Stimulated activated CD4-positive, alpha-beta T cell treated with anti-CD3 and anti-CD28 coated beads, Interleukin-1b, Interleukin-23, amount 100 ng/mL, for 24 hours (primary cell): Measurements from ENCODE around the gene LITAF.
"Not testable (repeated sequence)": the region's sequence is repeated elsewhere in the genome, so short reads cannot be mapped to it uniquely, and the experiment has no call there.

ENCODE experiments used
- DNase-seq, 4 experiments: peaks; one replicate each; pipeline ENCODE4 v3.0.0-alpha.2; 2020; ENCODE audit warnings: low read depth in 4 of 4, low spot score in 1 of 4

LITAF gene

DNA sequence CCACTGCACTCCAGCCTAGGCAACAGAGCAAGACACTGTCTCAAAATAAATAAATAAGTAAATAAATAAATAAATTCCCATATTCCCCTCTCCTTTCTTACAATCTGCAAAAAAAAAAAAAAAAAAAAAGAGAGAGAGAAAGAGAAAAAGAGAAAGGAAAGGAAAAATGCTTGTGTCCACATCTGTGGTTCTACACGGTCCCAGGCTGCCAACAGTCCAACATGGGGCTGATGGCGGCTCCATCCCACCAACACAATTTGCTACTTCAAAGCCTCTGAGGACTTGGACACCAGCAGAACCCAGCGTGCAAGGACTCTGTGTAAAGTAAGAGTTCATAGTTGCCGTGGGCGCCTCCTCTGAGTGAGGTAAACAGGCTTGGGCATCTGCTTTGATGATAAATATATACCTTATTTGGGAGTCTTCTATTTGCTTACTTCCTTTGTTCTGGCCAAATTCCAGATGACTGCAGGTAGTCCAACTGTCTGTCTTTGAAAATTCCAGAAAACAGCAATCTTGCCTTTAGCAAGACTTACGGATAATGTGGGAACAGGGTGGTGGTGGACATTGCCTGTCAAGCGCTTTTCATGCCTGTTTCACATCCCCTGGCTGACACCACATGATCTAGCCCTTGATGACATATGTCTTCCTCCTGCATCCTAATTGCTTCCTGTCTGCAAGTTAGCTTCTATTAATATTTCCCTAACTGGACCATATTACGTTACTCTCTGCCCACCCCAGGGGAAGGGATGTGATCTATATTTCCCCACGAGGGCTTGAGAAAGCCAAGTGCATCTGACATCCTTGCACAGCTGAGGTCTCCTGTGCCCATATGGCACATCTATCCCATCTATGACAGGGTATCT, 10.1 kb downstream of the LITAF start:
- DNase-seq: no peak

DNA sequence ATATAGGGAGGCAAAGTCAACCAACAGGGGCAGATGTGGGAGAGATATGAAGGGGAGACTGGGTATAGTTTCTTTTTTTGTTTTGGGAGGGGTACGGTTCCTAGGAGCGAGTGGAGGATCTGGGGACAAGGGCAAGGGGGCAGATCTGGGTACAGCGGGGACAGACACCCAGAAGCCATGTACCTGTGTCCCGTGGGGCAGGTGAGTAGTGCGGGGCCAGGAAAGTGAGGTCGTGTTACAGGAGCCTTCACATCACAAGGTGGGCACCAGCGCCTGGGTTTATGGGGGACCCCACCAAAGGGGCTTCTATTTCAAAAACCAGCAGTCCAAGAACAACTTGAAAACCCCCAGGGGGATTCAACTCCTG, 11.5 kb downstream of the LITAF start:
- DNase-seq: no peak

DNA sequence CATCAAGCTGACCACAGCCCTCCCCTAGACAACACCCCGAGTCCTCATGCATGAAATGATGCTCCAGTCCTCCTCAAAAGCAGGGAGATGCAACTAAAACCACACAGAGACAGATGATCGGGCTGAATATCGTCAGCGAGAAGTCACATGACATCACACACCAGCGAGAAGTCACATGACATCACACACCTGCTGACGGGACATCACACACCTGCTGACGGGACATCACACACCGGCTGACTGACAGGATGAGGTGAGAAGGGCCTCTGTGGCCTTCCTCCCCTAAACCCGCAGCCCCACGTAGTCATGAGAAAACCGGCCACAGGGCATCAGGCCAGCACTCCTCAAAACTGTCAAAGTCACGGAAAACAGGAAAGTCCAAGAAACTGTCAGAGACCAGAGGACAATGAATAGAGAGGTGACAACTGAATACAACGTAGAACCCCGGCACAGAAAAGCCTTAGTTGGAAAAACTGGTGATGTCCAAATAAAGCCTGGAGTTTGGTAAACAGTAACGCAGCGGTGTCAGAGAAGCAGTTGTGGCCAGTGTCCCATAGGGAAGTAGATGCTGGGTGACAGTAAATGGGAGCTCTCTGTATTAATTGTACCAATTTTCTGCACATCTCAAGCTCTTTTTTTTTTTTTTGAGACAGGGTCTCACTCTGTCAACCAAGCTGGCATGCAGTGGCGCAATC, 14.3 kb downstream of the LITAF start:
- no peak for DNase-seq

DNA sequence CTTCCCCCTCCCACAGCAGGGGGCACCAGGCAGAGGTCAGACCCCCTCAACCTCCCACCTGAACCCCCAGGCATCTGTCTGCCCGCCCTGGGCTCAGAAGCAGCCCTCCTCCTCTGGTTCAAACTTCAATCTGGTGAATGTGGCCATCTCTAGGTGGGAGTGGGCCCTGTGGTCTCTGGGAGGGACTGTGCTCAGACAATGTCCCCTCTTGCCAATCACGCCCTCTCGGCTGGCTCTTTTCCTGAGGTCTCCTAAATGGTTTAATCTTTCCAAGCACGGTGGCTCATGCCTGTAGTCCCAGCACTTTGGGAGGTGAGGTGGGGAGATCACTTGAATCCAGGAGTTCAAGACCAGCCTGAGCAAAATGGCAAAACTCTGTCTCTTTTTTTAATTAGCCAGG, 15.2 kb downstream of the LITAF start:
- no peak for DNase-seq

DNA sequence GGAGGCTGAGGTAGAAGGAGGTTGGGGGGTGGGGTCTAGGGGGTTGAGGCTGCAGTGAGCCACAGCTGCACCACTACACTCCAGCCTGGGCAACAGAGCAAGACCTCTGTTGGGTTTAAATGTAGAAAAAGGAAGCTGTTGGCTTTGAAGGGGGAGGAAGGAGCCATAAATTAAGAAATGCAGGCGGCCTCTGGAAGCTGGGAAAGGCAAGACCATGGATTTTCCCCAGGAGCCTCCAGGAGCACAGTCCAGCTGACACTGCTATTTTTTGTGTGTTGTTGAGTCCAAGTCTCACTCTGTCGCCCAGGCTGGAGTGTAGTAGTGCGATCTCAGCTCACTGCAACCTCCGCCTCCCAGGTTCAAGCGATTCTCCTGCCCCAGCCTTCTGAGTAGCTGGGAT, 15.9 kb downstream of the LITAF start:
- no peak for DNase-seq

DNA sequence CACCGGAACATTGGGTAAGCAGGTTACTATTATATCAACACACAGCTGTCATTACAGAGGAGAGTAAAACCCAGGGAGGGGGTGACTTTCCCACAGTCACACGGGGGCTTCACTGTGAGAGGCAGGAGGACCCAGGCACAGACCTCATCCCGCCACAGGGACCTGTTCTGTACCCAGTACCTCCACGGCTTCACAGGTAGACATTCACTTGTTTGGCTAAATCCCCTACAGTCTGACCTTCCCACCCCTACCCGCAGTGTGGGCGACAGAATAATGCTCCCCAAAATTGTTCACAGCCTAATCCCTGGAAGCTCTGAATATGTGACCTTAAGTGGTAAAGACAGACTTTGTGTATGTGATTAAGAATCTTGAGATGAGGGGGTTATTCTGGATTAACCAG, 16.5 kb downstream of the LITAF start:
- no peak for DNase-seq

DNA sequence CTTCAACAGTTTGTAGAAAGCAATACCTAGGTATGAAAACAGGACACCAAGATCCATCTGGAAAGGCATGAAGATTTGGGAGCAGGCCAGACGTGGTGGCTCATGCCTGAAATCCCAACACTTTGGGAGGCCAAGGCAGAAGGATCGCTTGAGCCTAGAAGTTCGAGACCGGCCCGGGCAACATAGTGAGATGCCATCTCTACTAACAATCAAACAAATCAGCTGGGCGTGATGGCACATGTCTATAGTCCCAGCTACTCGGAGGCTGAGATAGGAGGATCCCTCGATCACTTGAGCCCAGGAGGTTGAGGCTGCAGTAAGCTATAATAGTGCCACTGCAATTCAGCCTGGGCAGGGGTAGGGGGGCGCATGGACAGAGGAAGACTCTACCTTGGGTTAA, 20.3 kb downstream of the LITAF start:
- DNase-seq: no peak

DNA sequence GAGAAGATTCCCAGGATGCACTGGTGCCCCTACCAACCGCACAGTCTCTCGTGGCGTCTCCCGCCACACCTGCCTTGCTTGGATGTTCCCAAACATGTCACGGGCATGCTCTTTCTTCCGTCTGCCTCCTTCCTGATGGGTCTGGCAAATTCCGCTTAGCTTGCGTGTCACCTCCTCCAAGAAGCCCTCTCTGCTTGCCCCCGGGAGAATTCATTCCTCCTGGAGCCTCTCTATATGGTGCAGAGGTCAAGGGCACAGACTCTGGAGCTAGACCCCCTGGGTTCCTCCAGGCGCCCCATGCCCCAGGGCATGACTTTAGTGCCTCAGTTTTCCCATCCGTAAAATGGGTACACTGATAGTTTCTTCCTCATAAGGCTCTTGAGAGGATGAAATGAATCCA, 21.1 kb downstream of the LITAF start:
- DNase-seq: no peak

DNA sequence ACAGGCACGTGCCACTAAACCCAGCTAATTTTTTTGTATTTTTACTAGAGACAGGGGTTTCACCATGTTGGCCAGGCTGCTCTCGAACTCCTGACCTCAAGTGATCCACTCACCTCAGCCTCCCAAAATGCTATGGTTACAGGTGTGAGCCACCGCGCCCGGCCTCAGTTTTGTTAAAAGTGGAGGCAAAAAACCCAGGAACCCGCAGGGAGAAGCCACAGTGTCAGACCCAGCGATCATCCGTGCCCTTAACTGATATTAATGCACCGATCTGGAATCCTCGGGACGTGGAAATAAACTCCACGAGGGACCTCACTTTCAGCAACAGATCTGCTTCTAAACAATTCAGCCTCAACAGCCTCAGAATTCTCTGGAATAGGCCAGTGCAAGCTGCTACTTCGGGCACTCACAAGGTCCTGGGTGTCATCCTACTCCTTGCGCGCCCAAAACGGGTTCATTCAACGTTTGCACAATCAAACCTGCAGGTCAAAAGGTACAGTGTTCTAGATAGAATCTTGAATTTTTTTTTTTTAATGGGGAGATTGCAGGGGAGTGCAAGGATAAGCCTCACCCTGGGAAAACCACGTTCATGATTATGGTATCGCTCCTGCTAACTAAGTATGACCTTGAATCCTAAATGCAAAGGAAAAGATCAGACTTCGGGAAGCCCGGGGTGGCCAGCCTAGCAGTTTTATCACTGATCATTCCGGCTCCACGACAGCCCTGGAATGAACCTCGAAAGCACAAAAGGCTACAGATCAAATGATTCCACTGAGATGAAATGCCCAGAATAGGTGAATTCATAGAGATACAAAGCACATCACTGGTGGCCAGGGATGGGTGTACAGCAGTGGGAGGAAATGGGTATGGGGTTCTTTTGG, 22.4 kb downstream of the LITAF start:
- no peak for DNase-seq

DNA sequence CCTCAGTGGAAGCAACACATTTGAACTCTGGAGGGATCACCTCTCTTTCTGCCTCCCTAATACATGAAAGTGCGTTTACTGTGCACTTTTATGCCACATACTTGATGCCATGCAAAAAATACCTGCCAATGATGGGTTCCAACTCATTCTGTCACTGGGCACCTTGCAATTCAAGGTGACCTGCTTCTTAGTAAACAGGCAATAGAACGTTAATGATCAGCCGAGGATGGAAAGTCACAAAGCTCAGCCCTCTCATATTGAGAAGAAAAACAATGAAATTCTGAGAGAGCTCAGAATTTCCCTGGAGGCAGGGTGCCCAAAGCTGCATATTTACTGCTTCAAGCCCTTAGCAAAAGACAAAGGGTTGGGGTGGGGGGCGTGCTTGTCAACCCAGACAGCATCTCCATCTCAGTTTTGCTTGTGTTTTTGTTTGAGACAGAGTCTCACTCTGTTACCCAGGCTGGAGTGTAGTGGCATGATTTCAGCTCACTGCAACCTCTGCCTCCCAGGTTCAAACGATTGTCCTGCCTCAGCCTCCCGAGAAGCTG, 23.2 kb downstream of the LITAF start:
- no peak for DNase-seq

DNA sequence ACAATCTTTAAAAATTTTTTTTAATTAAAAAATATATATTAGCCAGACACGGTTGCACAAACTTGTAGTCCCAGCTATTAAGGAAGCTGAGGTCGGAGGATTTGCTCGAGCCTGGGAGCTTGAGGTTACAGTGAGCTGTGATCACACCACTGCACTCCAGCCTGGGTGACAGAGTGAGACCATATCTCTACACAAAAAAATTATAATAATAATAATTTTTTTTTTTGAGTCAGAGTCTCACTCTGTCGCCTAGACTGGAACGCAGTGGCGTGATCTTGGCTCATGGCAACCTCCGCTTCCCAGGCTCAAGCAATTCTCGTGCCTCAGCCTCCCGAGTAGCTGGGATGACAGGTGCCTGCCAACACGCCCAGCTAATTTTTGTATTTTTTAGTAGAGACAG, 23.8 kb downstream of the LITAF start:
- no peak for DNase-seq

DNA sequence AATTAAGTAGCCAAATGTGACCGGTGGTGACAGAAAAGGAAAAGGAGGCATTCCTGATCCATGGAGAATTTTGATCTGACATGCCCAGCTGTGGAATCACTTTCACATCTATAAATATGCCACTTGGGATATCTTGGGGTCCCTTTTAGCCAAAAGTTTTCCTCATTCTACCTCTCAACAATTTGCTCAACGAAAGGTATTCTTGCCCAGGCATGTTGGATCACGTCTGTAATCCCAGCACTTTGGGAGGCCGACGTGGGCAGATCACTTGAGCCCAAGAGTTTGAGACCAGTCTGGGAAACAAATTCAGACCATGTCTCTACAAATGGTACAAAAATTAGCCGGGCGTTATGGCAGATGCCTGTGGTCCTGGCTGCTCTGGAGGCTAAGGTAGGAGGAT, 24.3 kb downstream of the LITAF start:
- DNase-seq: no peak

DNA sequence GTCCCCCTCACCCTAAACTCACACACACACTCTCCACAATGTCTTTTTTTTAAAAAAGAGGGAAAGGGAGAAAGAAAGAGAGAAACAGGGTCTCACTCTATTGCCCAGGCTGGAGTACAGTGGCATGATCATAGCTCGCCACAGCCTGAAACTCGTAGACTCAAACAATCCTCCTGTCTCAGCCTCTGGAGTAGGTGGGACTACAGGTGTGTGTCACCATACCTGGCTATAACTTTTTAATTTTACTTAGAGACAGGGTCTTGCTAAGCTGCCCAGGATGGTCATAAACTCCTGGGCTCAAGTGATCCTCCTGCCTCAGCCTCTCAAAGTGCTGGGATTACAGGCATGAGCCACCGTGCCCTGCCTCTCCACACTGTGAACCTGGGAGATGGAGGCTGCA, 24.9 kb downstream of the LITAF start:
- DNase-seq: no peak

DNA sequence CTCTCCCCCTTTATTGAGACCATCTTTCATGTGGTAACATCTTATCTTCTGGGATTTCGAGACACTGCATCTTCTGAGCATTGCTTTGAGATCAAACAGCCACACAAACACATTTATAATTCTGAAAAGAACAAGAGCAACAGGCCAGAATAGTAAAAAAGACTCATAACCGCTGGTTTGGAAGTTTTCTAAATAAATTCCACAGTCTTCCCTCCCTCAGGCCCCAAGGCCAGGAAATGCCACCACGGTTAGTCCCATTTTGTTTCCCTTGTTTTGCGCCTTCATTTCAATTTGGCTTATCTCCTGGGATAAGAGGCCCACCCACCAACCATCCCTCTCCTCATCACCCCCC, 25.3 kb downstream of the LITAF start:
- no peak for DNase-seq

DNA sequence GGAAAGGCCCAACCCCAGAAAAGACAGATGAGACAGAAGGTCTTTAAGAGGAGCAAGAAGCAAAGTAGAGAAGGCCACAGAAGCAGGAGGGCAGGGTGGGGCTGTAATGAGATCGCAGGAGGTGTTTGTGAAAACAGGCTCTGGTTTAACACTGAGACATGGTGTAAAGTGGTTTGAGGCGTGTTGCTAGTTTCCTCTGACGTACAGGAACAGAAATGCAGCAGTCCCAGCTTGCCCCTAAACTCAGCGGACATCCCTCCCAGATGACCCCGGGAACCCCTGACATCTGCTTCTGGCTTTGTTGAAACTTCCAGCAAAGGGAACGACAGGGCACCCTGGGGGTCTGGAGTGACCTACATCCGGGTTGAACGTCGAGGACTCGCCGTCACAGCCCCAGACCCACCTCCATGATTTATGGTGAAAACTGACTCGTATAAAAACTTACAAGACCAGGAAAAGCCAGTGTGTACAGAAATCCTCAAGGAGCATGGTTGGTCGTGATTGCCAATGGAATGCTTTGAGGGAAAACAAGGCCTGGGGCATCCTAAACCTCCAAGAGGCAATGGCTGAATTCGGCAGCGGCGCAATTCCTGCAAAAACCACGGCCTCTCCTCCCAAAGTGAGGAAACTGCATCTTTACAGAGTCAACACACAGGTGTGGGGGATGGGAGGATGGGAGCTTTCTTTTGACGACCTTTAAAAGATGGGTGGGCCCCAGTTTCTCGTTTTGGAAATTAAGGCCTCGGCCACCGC, 25.8 kb downstream of the LITAF start:
- DNase-seq: no peak

DNA sequence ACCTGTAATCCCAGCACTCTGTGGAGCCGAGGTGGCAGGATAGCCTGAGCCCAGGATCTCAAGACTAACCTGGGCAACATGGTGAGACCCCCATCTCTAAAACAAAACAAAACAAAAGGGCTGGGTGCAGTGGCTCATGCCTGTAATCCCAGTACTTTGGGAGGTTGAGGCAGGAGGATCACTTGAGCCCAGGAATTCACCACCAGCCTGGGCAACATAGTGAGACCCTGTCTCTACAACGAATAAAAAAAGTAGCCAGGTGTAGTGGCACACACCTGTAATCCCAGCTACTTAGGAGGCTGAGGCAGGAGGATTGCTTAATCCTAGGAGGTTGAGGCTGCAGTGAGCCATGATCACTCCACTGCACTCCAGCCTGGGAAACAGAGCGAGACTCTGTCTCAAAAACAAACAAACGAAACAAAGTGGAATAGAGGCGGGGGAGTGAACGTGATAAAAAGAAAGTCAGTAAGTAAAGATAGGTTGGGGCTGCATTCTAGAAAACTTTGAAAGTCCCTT, 28.4 kb downstream of the LITAF start:
- not testable (repeated sequence) for DNase-seq

DNA sequence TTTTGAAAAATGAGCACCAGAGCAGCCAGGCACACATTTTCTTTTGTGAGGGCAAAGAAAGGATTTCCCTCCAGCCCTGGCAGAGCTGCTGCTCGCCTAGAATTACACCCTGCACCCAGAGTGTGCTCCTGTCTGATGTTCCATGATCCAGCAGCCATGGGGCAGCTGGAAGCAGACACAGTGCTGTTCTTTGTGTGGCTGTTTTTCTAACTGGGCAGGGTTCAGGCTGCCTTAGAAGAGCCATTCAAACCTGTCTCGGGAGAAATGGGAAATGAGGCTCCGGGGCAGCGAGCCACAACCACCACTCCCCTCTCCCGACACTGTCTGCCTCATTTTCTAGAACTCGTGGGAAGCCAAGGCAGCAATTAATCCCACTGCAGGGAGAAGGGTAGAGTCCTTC, 28.9 kb downstream of the LITAF start:
- DNase-seq: no peak

DNA sequence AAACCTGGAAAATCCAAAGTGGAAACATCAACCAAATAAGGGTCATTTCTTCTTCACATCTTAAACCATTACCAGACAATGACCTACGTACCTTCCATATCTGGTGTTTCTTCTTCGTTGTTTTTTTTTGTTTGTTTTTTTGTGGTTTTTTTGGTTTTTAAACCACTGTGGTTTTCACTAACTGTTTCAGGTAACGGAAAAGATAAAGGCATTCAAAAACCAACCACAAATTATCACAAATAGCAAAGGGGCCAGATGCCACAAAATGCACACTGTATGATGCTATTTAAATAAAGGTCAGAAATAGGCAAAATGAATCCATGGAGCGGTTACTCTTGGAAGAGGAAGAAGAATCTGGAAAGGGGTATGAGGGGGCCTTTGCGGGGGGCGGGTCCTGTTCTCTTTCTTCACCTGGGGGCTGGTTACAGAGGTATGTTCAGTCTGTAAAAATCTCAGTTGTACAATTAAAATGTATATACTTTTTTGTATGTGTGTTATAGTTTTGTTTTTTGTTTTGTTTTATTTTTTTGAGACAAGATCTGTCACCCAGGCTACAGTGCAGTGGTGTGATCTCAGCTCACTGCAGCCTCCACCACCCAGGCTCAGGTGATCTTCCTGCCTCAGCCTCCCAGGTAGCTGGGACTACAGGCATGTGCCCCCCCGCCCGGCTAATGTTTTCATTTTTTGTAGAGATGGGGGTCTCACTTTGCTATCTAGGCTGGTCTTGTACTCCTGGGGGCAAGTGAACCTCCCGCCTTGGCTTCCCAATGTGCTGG, 29.6 kb downstream of the LITAF start:
- DNase-seq: no peak

DNA sequence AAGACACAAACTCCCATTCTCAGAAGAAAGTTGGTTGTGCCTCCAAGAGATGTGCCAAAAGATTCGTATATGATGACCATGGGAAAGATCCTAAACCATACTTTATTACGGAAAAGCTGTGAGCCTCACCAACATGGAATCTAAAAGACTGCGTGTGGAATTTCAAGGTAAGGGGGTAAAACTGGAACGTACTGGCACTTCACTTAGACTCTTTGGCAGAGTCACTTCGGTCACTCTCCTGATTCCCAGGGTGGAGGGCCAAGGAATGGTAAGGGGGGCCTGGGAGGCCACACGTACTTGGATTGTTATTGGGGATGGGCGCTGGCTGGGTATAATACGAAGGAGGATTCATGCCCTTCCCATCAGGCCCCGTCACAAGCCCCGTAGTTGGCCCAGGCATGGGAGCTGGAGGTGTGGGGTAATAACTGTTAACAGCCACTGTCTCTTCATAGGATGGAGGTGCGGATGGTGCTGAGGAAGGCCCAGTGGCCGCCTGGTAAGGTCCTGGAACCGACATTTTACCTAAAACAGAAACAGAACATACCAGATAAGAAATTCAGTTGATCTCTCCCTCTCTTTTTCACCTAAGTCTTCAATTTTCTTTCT, 30.4 kb downstream of the LITAF start:
- no peak for DNase-seq

DNA sequence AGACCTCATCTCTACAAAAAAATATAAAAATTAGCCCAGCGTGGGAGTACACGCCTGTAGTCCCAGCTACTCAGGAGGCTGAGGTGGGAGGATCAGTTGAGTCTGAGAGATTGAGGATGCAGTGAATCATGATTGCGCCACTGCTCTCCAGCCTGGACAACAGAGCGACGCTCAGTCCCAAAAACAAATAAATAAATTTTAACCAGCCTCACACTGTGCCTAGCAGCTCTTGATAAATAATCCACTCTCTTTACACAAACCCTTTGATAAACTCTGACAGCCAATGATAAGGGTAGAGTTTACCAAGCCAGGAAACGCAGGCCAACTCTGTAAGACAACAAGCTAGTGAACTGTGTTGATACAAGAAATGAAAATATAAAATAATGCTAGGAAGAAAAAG, 32.7 kb downstream of the LITAF start:
- DNase-seq: no peak
